Measurements from ENCODE around the gene CCKAR. TPM values are rescaled to one million over a fixed set of nuclear protein-coding genes. Genes with fewer than 3 reads are reported as not detected.
"Not testable (repeated sequence)": the region's sequence is repeated elsewhere in the genome, so short reads cannot be mapped to it uniquely, and the experiment has no call there.

The CCKAR gene, protein sequence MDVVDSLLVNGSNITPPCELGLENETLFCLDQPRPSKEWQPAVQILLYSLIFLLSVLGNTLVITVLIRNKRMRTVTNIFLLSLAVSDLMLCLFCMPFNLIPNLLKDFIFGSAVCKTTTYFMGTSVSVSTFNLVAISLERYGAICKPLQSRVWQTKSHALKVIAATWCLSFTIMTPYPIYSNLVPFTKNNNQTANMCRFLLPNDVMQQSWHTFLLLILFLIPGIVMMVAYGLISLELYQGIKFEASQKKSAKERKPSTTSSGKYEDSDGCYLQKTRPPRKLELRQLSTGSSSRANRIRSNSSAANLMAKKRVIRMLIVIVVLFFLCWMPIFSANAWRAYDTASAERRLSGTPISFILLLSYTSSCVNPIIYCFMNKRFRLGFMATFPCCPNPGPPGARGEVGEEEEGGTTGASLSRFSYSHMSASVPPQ
- polyA plus RNA-seq (2014; cell fraction: cytosol; rRNA removed): 0.09 TPM in 1 of 2 replicates, not detected in the other
- polyA plus RNA-seq (2014; cell fraction: nucleus; rRNA removed): 0.64 TPM in 1 of 2 replicates, not detected in the other

- no peak for DNase-seq (ENCODE audit: low spot score)
Observed at GRCh38 chr4:26490111-26490959, at the start of gene CCKAR. Gene CCKAR (minus strand): TSS chr4:26490484. CDS start chr4:26490267, 217 bp downstream.

DNA sequence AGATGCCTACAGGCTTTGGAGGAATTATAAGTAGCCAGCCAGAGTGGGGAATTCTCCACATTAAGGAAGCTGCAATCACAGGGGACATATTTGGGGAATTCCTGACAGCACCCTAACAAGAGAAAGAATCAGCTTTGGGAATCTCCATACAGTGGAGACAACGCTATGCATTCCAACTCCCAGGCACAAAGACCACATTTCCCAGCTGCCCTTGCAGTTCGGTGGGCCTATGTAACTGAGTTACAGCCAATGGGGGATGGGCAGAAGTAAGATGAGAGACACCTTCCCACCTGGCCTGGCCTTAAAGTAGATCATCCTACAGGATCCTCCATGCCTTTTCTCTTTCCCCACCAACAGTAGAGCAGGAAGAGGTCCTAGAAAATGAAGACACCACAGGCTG lies 43.4 kb upstream of the CCKAR start:
- DNase-seq (ENCODE audit: low spot score): no peak

GRCh38 chr4:26531491-26532116 lies 41.3 kb upstream of the CCKAR start:
- no peak for DNase-seq (ENCODE audit: low spot score)

DNA sequence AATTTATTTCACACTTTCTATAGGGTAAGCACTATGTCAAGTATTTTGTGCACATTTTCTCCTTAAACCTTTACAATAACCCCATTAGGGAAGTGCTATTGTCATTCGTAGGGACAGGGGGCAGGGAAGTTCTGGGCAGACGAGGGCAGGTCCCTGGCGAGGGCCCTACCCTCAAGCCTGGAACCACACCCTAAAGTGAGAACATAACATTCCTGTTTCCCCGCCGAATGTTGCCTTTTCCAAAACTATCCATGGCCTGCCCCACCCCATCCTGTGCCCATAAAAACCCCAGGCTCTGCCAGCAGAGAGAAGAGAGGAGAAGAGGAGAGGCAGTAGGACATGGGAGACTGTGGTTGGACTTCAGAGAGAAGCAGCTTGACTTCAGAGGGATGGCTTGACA lies 39.8 kb upstream of the CCKAR start:
- no peak for DNase-seq (ENCODE audit: low spot score)

DNA sequence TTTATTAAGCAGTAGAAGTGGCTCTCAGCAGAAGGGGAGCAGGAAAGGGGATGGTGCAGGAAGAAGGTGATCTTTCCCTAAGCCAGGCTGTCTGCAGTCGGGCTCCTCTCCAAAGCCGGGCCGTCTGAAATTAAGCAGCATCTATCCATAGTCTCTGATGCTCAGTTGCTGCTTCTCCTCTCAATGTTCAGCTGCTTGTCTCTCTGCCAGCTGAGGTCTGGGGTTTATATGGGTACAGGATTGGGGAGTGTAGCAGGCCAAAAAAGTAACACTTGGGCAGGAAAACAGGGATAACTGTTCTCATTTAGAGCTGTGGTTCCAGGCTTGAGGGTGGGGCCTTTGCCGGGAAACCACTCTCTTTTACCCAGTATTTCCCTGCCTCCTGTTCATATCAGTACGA lies 39.2 kb upstream of the CCKAR start:
- no peak for DNase-seq (ENCODE audit: low spot score)

- no peak for DNase-seq (ENCODE audit: low spot score)
Observed at GRCh38 chr4:26525771-26526150, 35.5 kb upstream of the CCKAR start.

DNA sequence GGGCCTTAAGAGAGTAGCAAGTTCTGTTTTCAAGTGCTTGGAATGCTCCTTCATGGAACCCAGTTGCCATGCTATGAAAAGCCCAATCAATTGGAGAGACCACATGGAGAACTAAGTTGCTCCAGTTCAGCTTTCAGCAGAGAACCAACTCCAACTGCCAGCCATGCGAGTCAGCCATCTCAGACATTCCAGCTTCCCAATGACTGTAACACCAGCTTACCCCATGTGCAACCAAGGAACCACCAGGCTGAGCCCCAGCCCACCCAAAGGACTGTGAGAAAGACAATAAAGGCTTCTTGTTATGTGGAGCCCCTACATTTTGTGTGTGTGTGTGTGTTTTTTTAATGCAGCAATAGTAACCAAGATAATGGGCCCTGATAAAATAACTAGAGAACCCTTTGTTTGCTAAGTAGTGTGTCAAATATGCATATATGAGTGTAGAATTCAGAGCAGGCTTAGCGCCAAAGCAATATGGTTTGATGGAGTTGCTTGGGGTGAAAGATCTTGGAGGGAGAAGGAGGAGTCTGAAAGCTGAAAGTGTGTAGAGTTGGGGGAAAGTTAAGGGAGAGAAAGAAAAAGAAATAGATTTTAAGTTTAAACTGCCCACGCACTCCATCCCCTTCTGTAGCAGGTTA lies 35.0 kb upstream of the CCKAR start:
- no peak for DNase-seq (ENCODE audit: low spot score)

DNA sequence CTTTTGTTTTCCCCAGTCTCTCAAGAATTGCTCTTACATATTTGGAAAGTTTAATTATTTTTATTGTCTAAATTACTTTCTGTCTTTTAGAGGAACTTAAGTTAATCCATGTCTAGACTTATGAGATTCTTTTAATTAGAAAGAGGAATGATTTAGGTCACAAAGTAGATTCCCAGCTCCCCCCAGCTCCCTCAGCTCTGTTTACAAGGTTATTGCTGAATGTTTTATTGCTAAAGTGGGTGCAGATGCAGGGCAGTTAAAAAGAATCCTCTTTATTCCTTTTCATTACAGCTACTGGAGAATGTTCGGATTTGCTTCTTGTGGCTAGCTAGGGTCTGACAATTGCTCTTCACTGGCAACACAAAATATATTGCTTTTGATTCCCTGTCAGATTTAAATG lies 33.7 kb upstream of the CCKAR start:
- no peak for DNase-seq (ENCODE audit: low spot score)

DNA sequence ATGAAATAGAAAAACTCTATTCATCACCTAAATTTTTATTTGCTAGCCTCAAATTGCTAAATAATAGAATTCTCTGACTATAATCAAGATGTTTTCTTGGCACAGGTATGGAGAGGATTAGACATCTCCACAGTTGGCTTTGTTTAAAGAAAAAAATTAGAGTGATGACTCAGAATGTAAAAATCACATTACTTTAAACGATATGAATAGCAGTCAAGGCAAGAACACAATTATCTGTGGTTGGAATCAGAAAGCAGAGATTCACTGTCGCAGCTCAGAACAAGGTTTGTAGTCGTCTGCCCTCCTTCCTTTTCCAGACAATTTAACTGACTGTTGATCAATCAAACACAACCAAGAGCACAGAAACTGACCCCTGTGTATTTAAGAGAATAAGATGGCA lies 32.2 kb upstream of the CCKAR start:
- DNase-seq (ENCODE audit: low spot score): no peak

DNA sequence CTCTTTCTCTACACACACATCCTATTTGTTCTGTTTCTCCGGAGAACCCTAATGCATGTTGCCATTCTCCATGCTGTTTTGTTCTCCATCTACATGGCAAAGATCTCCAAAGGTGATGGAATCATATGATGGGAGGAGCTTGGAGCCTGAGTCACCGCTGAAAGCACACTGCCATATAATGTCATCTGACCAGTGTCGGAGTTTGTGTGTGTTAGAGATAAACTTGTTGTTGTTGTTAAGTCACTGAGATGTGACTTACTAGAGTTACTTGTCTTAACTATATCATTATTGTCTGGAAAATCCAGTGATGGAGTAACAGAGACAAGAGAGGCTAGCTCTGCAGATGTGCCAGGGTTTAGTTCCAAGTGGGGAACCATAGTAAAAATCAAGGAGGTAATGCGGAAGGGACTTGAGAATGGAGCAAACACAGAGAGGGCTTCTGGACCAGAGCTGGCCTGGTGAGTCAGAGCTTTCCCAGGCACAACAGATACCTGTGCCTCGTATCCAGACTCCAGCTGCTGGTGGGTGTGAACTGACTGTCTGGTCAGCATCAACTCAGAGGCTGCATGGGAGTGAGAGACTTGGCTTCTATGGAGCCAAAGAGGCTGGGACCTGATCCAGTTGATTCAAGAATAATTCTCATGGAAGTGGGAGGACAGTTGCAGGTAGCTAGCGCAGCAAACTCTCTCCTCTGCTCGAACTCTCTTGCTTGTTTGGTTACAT lies 30.6 kb upstream of the CCKAR start:
- no peak for DNase-seq (ENCODE audit: low spot score)

- no peak for DNase-seq (ENCODE audit: low spot score)
Observed at GRCh38 chr4:26515936-26516335, 25.7 kb upstream of the CCKAR start.

DNA sequence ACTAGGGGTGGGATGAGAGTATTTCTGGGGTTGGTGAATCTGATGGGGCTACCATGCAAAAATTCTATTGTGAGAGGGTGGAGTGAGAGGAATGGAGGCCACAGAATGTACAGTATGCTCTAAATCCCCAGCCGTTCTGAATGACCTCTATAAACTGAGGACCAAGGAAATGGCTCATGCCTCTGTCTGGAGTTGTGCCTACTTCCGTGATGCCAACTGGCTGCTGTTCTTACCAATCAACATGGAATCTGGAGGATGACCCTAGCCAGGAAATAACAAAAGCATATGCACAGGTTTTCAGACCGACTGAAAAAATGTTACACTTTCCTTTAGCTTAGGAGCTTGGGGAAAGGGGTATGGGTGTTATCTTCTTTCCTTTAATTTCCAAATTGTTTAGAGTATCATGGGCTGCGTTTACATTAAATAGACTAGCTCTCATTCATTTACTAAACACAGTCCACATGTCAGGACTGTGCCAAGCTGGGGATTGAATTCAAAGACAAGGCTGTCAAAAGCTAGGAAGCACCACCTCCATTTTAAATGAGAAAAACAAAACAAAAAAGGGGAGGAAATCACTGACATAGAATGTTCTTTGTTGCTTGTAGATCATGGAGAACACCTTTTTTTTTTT lies 20.2 kb upstream of the CCKAR start:
- DNase-seq (ENCODE audit: low spot score): no peak

- DNase-seq (ENCODE audit: low spot score): no peak
Observed at GRCh38 chr4:26509681-26510333, 19.5 kb upstream of the CCKAR start.

DNA sequence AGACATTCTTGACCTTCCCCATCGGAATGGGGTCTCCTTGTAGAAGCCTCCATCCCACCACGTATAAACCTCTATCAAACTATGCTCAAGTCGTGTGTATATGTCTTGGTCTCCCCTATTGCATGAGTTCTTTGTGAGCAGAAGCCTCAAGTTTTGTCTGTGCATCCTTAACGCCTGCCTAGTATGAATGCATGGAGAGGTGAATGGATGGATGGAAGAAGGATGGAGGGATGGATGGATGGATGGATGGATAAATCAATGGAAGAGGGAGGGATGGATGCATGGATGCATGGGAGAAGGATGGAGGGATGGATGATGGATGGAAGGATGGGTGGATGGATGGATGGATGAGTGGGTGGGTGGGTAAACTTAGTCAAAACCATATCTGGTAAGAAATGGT lies 17.0 kb upstream of the CCKAR start:
- no peak for DNase-seq (ENCODE audit: low spot score)

DNA sequence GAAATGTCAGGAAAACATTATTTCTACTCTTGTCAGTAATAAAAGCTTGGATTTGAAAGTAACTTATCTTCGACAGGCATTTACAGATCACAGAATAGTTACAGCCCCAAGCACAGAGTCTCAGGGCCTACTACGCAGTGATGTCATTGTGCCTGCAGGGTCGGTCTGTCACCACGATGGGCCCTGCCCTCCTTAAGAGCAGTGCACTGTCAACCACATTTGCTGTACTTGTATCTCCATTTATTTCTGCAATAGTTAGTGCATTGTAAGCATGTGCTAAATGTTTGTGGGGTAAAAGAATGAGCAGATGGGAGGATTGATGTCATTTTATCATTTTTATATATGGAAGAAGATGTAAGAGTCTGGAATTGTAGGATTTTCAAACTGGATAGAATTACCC lies 13.6 kb upstream of the CCKAR start:
- no peak for DNase-seq (ENCODE audit: low spot score)

- DNase-seq (ENCODE audit: low spot score): no peak
Observed at GRCh38 chr4:26503427-26503826, 13.1 kb upstream of the CCKAR start.

- DNase-seq (ENCODE audit: low spot score): not testable (repeated sequence)
Observed at GRCh38 chr4:26500565-26500999, 10.3 kb upstream of the CCKAR start.

DNA sequence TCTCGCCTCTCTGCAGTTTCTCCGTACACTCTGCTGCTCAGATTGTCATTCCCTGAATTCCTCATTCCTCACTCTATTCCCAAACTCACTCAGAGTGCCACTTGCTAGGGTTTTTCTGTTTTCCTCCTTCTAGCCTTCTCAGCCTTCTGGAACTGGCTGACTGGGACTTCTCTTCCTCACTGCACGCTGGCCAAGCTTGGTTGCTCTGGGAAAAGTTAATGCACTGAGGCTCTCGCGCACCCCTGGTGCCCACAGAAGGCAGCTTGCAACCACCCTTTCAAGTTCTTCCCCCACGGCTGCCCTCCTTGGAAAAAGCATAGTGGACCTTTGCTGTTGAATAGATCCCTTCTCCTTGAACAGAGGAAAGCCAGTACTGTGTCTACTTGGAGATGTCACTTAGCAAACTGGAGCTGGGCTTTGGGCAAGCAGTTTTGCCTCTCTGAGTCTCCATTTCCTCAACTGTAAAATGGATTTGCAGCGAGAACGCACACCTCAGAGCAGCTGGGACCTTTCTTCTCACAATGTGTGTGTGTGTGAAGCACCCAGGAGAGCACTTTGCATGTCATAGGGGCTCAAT lies 6.0 kb upstream of the CCKAR start:
- no peak for DNase-seq (ENCODE audit: low spot score)

DNA sequence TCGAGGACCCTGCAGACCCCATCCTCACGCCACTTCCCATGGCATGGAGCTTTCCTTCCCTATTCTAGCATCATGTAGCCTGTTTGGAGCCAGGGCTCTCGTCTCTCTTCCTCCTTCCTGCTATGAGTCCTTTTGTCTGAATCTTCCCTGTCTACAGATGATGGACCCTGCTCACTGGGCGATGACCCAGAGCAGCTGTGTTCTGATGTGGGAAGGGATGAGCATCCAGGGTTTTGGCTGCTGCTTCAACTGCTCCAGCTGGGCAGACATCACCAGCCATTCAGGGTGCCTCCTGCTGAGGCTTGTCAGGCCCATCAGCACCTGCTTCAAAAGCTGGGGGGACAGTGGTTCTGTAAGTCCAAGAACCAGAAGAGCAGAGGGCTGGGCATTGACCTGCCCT lies 3.2 kb upstream of the CCKAR start:
- no peak for DNase-seq (ENCODE audit: low spot score)
